GM12801 (cell line): ENCODE measurements around the gene MBLAC1.

Experiments used
- CTCF ChIP-seq: IDR thresholded peaks from one replicate; pipeline ENCODE4 v1.5.1; 2011; ENCODE audit warnings: control low read depth; ENCODE audit not compliant: insufficient read length; ENCODE audit errors: extremely low read depth

The MBLAC1 gene

GRCh38 chr7:100119970-100120732 is 6.6 kb upstream of the MBLAC1 start:
- TF ChIP-seq CTCF = no peak

GRCh38 chr7:100120733-100121036 is 6.1 kb upstream of the MBLAC1 start:
- TF ChIP-seq CTCF = no peak

GRCh38 chr7:100122067-100122466 is 4.7 kb upstream of the MBLAC1 start:
- TF ChIP-seq CTCF = no peak

GRCh38 chr7:100122568-100122967 is 4.2 kb upstream of the MBLAC1 start:
- no peak for TF ChIP-seq CTCF

GRCh38 chr7:100124301-100125230 is 2.2 kb upstream of the MBLAC1 start:
- no peak for TF ChIP-seq CTCF

- no peak for TF ChIP-seq CTCF
These were observed 382 bp upstream of the MBLAC1 start for GRCh38 chr7:100126239-100126930.
